ENCODE measurements around the gene RNU5D-1. TPM values are rescaled to one million over a fixed set of nuclear protein-coding genes. Genes with fewer than 3 reads are reported as not detected.
"Not testable (repeated sequence)": the region's sequence is repeated elsewhere in the genome, so short reads cannot be mapped to it uniquely, and the experiment has no call there.

The RNU5D-1 gene
- total and polyA plus RNA-seq, 2 donors: 85.6 TPM; not detected in 1

- Histone ChIP-seq H3K27me3 (ENCODE audit: control insufficient read depth in 2 of 2, insufficient read depth in 1 of 2, low read length in 1 of 2) (no peaks in the 10 kb centered on the region), H3K9me3 (ENCODE audit: control insufficient read depth in 2 of 2, insufficient read depth in 1 of 2, low read length in 1 of 2) (no peaks in the 10 kb centered on the region), H3K36me3 (ENCODE audit: control insufficient read depth in 2 of 2, insufficient read depth in 2 of 2, low read length in 1 of 2) (peaks cover 6 to 27% of the 10 kb centered on the region in 2 donors), H3K4me1 (ENCODE audit: control insufficient read depth in 2 of 2, insufficient read depth in 2 of 2, low read length in 2 of 2) (peaks cover 11 to 22% of the 10 kb centered on the region in 2 donors), H3K27ac (ENCODE audit: low read depth in 1 of 2, low read length in 1 of 2) (peak within 1 kb of the TSS; percentile 73 to 90), H3K4me3 (ENCODE audit: low read length in 2 of 2) (peak within 1 kb of the TSS; percentile 66 to 83)
- DNase-seq (ENCODE audit: low read depth in 6 of 9, low spot score in 9 of 9): peak; percentile 94 to 98 (median 95)
- WGBS: under 1% methylated on average over 57 of the region's 57 CpGs
Measured at GRCh38 chr1:44739307-44740178, 8.6 kb upstream of the RNU5D-1 start, which contains the start of gene KIF2C. Gene KIF2C (plus strand): TSS chr1:44739837. CDS start chr1:44739933, 96 bp downstream.

DNA sequence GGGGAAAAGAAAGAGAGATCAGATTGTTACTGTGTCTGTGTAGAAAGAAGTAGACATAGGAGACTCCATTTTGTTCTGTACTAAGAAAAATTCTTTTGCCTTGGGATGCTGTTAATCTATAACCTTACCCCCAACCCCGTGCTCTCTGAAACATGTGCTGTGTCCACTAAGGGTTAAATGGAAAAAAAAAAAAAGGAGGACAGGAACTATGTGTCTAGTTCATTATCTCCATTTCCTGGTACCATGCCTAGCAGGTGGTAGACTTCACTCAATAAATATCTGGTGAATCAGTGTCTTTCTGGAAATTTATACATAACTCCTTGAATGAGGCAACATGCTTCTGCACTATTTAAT, 8.0 kb upstream of the RNU5D-1 start:
- Histone ChIP-seq H3K4me3 (ENCODE audit: low read length in 2 of 2) (peak overlapping the region; percentile 66 to 83), H3K36me3 (ENCODE audit: control insufficient read depth in 2 of 2, insufficient read depth in 2 of 2, low read length in 1 of 2) (peaks cover 0 to 21% of the 10 kb centered on the region in 2 donors), H3K4me1 (ENCODE audit: control insufficient read depth in 2 of 2, insufficient read depth in 2 of 2, low read length in 2 of 2) (peaks cover 11 to 22% of the 10 kb centered on the region in 2 donors), H3K27ac (ENCODE audit: low read depth in 1 of 2, low read length in 1 of 2) (peak overlapping the region; percentile 73 to 90)
- not testable (repeated sequence) for DNase-seq (ENCODE audit: low read depth in 6 of 9, low spot score in 9 of 9); H3K27me3 ChIP-seq (ENCODE audit: control insufficient read depth in 2 of 2, insufficient read depth in 1 of 2, low read length in 1 of 2); H3K9me3 ChIP-seq (ENCODE audit: control insufficient read depth in 2 of 2, insufficient read depth in 1 of 2, low read length in 1 of 2)
- WGBS: 74% methylated on average over 1 of the region's 1 CpG

GRCh38 chr1:44735992-44736391, 5.0 kb upstream of the RNU5D-1 start:
- WGBS: 98% methylated on average over 1 of the region's 1 CpG
- Histone ChIP-seq H3K36me3 (ENCODE audit: control insufficient read depth in 2 of 2, insufficient read depth in 2 of 2, low read length in 1 of 2) (no peaks in the 10 kb centered on the region), H3K9me3 (ENCODE audit: control insufficient read depth in 2 of 2, insufficient read depth in 1 of 2, low read length in 1 of 2) (no peaks in the 10 kb centered on the region), H3K4me3 (ENCODE audit: low read length in 2 of 2) (no peak overlapping the region), H3K27me3 (ENCODE audit: control insufficient read depth in 2 of 2, insufficient read depth in 1 of 2, low read length in 1 of 2) (no peaks in the 10 kb centered on the region), H3K27ac (ENCODE audit: low read depth in 1 of 2, low read length in 1 of 2) (no peak overlapping the region), H3K4me1 (ENCODE audit: control insufficient read depth in 2 of 2, insufficient read depth in 2 of 2, low read length in 2 of 2) (peaks cover 14 to 24% of the 10 kb centered on the region in 2 donors)
- DNase-seq (ENCODE audit: low read depth in 6 of 9, low spot score in 9 of 9): no peak

DNA sequence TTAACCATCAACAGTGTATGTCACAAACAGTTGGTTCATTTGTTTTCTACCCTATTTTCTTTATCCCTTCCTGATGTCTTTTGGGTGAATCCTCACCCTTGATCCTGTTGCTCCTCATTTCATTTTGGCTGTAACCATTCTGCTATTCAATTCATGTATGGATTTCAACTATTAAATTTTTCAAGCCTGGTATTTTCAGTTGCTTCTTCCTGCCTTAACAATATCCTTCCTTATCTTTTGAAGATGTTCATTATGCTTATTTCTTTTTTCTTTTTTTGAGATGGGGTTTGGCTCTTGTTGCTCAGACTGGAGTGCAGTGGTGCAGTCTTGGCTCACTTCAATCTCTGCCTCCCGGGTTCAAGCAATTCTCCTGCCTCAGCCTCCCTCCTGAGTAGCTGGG, 2.8 kb upstream of the RNU5D-1 start:
- H3K36me3 ChIP-seq (ENCODE audit: control insufficient read depth in 2 of 2, insufficient read depth in 2 of 2, low read length in 1 of 2): no peaks in the 10 kb centered on the region
- no peak overlapping the region for H3K27ac ChIP-seq (ENCODE audit: low read depth in 1 of 2, low read length in 1 of 2)
- DNase-seq (ENCODE audit: low read depth in 6 of 9, low spot score in 9 of 9): no peak
- H3K4me1 ChIP-seq (ENCODE audit: control insufficient read depth in 2 of 2, insufficient read depth in 2 of 2, low read length in 2 of 2): peaks cover 4 to 29% of the 10 kb centered on the region in 2 donors
- WGBS: 98% methylated on average over 1 of the region's 1 CpG
- H3K4me3 ChIP-seq (ENCODE audit: low read length in 2 of 2): no peak overlapping the region
- no peaks in the 10 kb centered on the region for H3K27me3 ChIP-seq (ENCODE audit: control insufficient read depth in 2 of 2, insufficient read depth in 1 of 2, low read length in 1 of 2)
- no peaks in the 10 kb centered on the region for H3K9me3 ChIP-seq (ENCODE audit: control insufficient read depth in 2 of 2, insufficient read depth in 1 of 2, low read length in 1 of 2)

- DNase-seq (ENCODE audit: low read depth in 6 of 9, low spot score in 9 of 9): no peak
- WGBS: 83% methylated on average over 1 of the region's 1 CpG
- peak overlapping the region in 1 of 2 donors; percentile 5 for H3K27ac ChIP-seq (ENCODE audit: low read depth in 1 of 2, low read length in 1 of 2)
- no peak overlapping the region for H3K4me3 ChIP-seq (ENCODE audit: low read length in 2 of 2)
- no peaks in the 10 kb centered on the region for H3K36me3 ChIP-seq (ENCODE audit: control insufficient read depth in 2 of 2, insufficient read depth in 2 of 2, low read length in 1 of 2)
- no peaks in the 10 kb centered on the region for H3K9me3 ChIP-seq (ENCODE audit: control insufficient read depth in 2 of 2, insufficient read depth in 1 of 2, low read length in 1 of 2)
- no peaks in the 10 kb centered on the region for H3K27me3 ChIP-seq (ENCODE audit: control insufficient read depth in 2 of 2, insufficient read depth in 1 of 2, low read length in 1 of 2)
- H3K4me1 ChIP-seq (ENCODE audit: control insufficient read depth in 2 of 2, insufficient read depth in 2 of 2, low read length in 2 of 2): peaks cover 4 to 30% of the 10 kb centered on the region in 2 donors
Measured at GRCh38 chr1:44733365-44733764, 2.4 kb upstream of the RNU5D-1 start.

DNA sequence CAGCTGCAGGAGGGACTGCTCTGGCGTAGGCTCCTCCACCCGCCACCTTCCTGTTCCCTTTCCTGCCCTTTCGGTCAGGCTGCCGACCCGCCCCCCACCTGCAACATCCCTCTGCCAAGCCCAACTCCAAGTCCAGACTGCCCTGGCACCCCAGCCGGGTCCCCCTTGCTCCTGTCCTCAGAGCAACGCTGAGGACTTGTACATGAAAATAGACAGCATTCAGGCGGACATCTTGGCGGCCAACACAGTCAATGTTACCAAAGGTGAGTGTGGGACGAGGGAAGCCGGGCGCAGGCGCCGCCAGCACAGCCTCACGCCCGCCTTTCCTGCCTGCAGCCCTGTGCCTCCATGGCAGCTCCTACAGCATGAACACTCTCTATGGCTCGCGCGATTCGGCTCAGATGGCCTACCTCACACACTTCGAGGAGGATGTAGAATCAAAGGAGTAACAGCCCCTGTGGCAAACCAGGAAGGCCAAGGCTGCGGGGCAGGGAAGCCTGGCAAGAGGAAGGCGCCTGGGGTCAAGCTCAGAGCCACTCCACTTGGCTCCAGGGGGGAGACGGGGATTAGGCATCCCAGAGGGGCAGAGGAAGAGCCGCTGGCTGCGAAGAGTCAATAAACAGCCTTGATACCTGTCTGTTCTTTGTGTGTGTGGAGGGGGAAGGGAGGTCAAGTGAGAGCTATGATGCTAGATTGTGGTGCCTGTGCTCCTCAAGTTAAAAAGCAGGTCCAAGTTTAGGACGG, 5.8 kb downstream of the RNU5D-1 start:
- Histone ChIP-seq H3K4me3 (ENCODE audit: low read length in 2 of 2) (no peak overlapping the region), H3K9me3 (ENCODE audit: control insufficient read depth in 2 of 2, insufficient read depth in 1 of 2, low read length in 1 of 2) (no peaks in the 10 kb centered on the region), H3K36me3 (ENCODE audit: control insufficient read depth in 2 of 2, insufficient read depth in 2 of 2, low read length in 1 of 2) (peaks cover 0 to 7% of the 10 kb centered on the region in 2 donors), H3K27me3 (ENCODE audit: control insufficient read depth in 2 of 2, insufficient read depth in 1 of 2, low read length in 1 of 2) (no peaks in the 10 kb centered on the region), H3K27ac (ENCODE audit: low read depth in 1 of 2, low read length in 1 of 2) (peak overlapping the region in 1 of 2 donors; percentile 60), H3K4me1 (ENCODE audit: control insufficient read depth in 2 of 2, insufficient read depth in 2 of 2, low read length in 2 of 2) (peaks cover 5 to 51% of the 10 kb centered on the region in 2 donors)
- 90% methylated on average over 27 of the region's 27 CpGs for WGBS
- DNase-seq (ENCODE audit: low read depth in 6 of 9, low spot score in 9 of 9): no peak

DNA sequence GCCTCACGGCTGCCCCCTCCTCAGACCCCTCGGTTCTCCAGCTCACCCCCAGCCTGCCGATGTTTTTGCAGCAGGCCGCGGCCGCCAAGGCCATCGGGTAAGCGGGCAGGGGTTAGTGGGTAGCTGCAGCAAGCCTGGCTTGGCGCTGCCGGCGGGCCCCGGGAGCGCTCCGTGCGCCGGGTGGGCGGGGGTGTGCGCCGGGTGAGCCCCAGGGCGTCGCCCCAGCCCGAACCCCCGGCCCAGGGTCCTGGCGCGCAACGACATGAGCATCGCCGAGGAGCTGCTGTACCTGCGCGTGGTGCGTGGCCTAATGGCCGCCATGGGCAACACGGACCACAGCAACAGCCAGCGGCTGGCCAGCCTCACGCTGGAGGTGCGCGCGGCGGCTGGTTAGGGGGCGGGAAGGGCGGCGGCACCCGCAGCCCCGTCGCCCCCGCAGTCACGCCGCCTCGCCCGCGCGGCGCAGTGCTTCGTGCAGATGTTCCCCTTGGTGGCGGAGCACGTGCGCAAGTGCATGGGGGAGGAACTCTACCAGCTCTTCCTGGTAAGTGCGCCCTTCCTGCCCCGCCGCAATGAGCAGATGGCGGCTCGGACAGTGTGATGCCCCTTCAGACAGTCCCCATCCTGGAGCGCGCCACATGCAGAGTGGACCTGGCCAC, 6.5 kb downstream of the RNU5D-1 start:
- Histone ChIP-seq H3K27ac (ENCODE audit: low read depth in 1 of 2, low read length in 1 of 2) (peak overlapping the region; percentile 44 to 80), H3K36me3 (ENCODE audit: control insufficient read depth in 2 of 2, insufficient read depth in 2 of 2, low read length in 1 of 2) (peaks cover 0 to 7% of the 10 kb centered on the region in 2 donors), H3K27me3 (ENCODE audit: control insufficient read depth in 2 of 2, insufficient read depth in 1 of 2, low read length in 1 of 2) (no peaks in the 10 kb centered on the region), H3K9me3 (ENCODE audit: control insufficient read depth in 2 of 2, insufficient read depth in 1 of 2, low read length in 1 of 2) (no peaks in the 10 kb centered on the region), H3K4me1 (ENCODE audit: control insufficient read depth in 2 of 2, insufficient read depth in 2 of 2, low read length in 2 of 2) (peaks cover 7 to 51% of the 10 kb centered on the region in 2 donors), H3K4me3 (ENCODE audit: low read length in 2 of 2) (peak overlapping the region; percentile 37)
- DNase-seq (ENCODE audit: low read depth in 6 of 9, low spot score in 9 of 9): no peak
- 94% methylated on average over 64 of the region's 64 CpGs for WGBS

- Histone ChIP-seq H3K4me1 (ENCODE audit: control insufficient read depth in 2 of 2, insufficient read depth in 2 of 2, low read length in 2 of 2) (peaks cover 9 to 53% of the 10 kb centered on the region in 2 donors), H3K9me3 (ENCODE audit: control insufficient read depth in 2 of 2, insufficient read depth in 1 of 2, low read length in 1 of 2) (no peaks in the 10 kb centered on the region), H3K27me3 (ENCODE audit: control insufficient read depth in 2 of 2, insufficient read depth in 1 of 2, low read length in 1 of 2) (no peaks in the 10 kb centered on the region), H3K27ac (ENCODE audit: low read depth in 1 of 2, low read length in 1 of 2) (peak overlapping the region; percentile 44 to 80), H3K4me3 (ENCODE audit: low read length in 2 of 2) (peak overlapping the region; percentile 37), H3K36me3 (ENCODE audit: control insufficient read depth in 2 of 2, insufficient read depth in 2 of 2, low read length in 1 of 2) (peaks cover 0 to 7% of the 10 kb centered on the region in 2 donors)
- WGBS: 46% methylated on average over 28 of the region's 28 CpGs
- peak in 1 of 9 donors; percentile 57 for DNase-seq (ENCODE audit: low read depth in 6 of 9, low spot score in 9 of 9)
Measured at GRCh38 chr1:44723496-44724295, 7.3 kb downstream of the RNU5D-1 start.
